Muscle layer of duodenum (tissue), 2 donors: ENCODE measurements around the gene TARS2.

Experiments used
- H3K27ac ChIP-seq: one replicate; pipeline ENCODE4 v1.7.0; 2013; ENCODE audit warnings: mild to moderate bottlenecking, low read length
- H3K27me3 ChIP-seq: one replicate; pipeline ENCODE4 v1.7.0; 2013; ENCODE audit warnings: low read depth, mild to moderate bottlenecking, control low read depth, low read length
- H3K36me3 ChIP-seq, 2 donors: one replicate each; pipeline ENCODE4 v1.7.0; 2013; ENCODE audit warnings: low read length in 2 of 2, control low read depth in 1 of 2, mild to moderate bottlenecking in 1 of 2; ENCODE audit not compliant: insufficient read depth in 2 of 2, control insufficient read depth in 1 of 2
- H3K4me1 ChIP-seq, 2 donors: one replicate each; pipeline ENCODE4 v1.7.0; 2013; ENCODE audit warnings: low read length in 2 of 2, mild to moderate bottlenecking in 2 of 2, control low read depth in 1 of 2, moderate library complexity in 1 of 2; ENCODE audit not compliant: insufficient read depth in 2 of 2, control insufficient read depth in 1 of 2
- H3K4me3 ChIP-seq, 2 donors: one replicate each; pipeline ENCODE4 v1.7.0; 2013; ENCODE audit warnings: low read length in 2 of 2, low read depth in 1 of 2, mild to moderate bottlenecking in 1 of 2
- H3K9me3 ChIP-seq, 2 donors: one replicate each; pipeline ENCODE4 v1.7.0; 2013; ENCODE audit warnings: low read length in 2 of 2, control low read depth in 1 of 2, mild to moderate bottlenecking in 1 of 2; ENCODE audit not compliant: control insufficient read depth in 1 of 2
- donor health status: healthy.

Gene TARS2

DNA sequence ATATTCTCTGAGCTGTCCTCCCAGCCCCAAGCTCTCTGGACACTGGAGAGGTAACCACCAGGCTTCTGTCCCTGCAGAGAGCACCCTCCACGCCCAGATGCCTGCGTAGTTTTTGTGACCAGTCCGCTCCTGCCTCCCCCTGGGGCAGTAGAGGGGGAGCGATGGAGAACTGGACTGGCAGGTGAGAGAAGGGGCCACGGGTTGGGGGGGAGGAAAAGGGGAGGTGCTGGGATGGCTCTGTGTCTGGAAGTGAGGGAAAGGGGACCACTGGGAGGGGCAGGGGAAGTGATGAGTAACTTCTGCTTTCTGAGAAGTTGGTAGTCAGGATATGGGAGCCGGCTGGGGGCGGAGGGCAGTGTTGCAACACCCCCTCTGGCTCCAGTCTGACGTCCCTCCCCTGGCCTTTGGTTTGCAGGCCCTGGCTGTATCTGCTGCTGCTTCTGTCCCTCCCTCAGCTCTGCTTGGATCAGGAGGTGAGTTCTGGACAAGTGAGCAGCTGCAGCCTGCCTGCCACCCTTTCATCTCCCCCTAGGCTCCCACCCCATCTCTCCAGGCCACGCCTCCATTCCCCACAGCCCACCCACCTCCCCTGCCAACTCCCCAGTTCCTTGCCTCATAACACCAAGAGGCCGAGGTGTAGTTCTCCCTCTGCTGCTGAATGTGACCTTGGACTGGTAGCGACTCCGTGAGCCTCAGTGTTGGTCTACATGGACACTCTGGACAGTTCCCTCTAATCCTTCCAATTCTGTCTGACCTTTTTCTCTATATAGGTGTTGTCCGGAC lies 65.1 kb downstream of the TARS2 start:
- Histone ChIP-seq H3K27ac (peak overlapping the region; percentile 81), H3K27me3 (no peaks in the 10 kb centered on the region), H3K4me3 (peak overlapping the region in 1 of 2 donors; percentile 28), H3K4me1 (peaks cover 9 to 24% of the 10 kb centered on the region in 2 donors), H3K9me3 (no peaks in the 10 kb centered on the region), H3K36me3 (peaks cover 0 to 22% of the 10 kb centered on the region in 2 donors)

GRCh38 chr1:150552911-150553289 lies 65.7 kb downstream of the TARS2 start:
- H3K4me3 ChIP-seq = peak overlapping the region in 1 of 2 donors; percentile 28
- peaks cover 9 to 24% of the 10 kb centered on the region in 2 donors for H3K4me1 ChIP-seq
- no peaks in the 10 kb centered on the region for H3K9me3 ChIP-seq
- H3K36me3 ChIP-seq = peaks cover 0 to 26% of the 10 kb centered on the region in 2 donors
- H3K27me3 ChIP-seq = no peaks in the 10 kb centered on the region
- peak overlapping the region; percentile 51 for H3K27ac ChIP-seq

- H3K4me1 ChIP-seq = peaks cover 9 to 26% of the 10 kb centered on the region in 2 donors
Measured at GRCh38 chr1:150553392-150554085, 66.3 kb downstream of the TARS2 start.

GRCh38 chr1:150554086-150554452 lies 66.8 kb downstream of the TARS2 start:
- Histone ChIP-seq H3K9me3 (no peaks in the 10 kb centered on the region), H3K27ac (no peak overlapping the region), H3K27me3 (no peaks in the 10 kb centered on the region), H3K36me3 (peaks cover 0 to 31% of the 10 kb centered on the region in 2 donors), H3K4me3 (no peak overlapping the region), H3K4me1 (peaks cover 9 to 31% of the 10 kb centered on the region in 2 donors)

More at GRCh38 chr1:150553392-150554085, 66.3 kb downstream of the TARS2 start:
- Histone ChIP-seq H3K27ac (peak overlapping the region; percentile 51), H3K27me3 (no peaks in the 10 kb centered on the region), H3K36me3 (peaks cover 0 to 31% of the 10 kb centered on the region in 2 donors), H3K4me3 (no peak overlapping the region), H3K9me3 (no peaks in the 10 kb centered on the region)

DNA sequence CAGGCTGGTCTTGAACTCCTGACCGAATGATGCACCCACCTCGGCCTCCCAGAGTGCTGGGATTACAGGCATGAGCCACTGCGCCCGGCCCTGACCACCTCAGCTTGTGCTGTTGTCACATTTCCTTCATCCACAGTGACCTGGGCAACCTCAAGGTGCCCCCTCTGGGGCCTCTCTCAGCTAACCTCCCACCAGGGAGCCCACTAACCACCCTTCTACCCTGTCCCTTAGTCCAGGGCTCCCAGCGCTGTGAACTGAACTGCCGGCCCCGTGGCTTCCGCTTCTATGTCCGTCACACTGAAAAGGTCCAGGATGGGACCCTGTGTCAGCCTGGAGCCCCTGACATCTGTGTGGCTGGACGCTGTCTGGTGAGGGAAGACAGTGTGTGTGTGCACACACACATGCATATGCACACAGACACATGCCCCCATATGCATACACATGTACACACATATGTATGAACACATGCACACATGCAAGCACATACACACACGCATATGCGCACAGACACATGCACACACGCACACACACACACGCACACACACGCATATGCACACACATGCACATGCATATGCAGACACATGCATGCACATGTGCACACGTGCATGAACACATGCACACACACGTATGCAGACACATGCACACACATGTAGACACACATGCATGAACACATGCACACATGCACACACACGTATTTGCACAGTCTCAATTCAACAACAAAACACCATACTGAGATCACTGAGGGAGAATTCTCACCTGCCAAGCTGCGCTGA lies 68.2 kb downstream of the TARS2 start:
- H3K4me3 ChIP-seq = no peak overlapping the region
- H3K9me3 ChIP-seq = no peaks in the 10 kb centered on the region
- peaks cover 0 to 31% of the 10 kb centered on the region in 2 donors for H3K36me3 ChIP-seq
- H3K27ac ChIP-seq = no peak overlapping the region
- H3K27me3 ChIP-seq = no peaks in the 10 kb centered on the region
- H3K4me1 ChIP-seq = peaks cover 16 to 44% of the 10 kb centered on the region in 2 donors

GRCh38 chr1:150555971-150556865 lies 69.0 kb downstream of the TARS2 start:
- Histone ChIP-seq H3K9me3 (no peaks in the 10 kb centered on the region), H3K4me1 (peaks cover 20 to 50% of the 10 kb centered on the region in 2 donors), H3K4me3 (no peak overlapping the region), H3K27ac (no peak overlapping the region), H3K36me3 (peaks cover 0 to 31% of the 10 kb centered on the region in 2 donors), H3K27me3 (no peaks in the 10 kb centered on the region)

GRCh38 chr1:150557065-150557600 lies 69.9 kb downstream of the TARS2 start:
- Histone ChIP-seq H3K27ac (no peak overlapping the region), H3K4me1 (peaks cover 16 to 47% of the 10 kb centered on the region in 2 donors), H3K4me3 (no peak overlapping the region), H3K9me3 (no peaks in the 10 kb centered on the region), H3K36me3 (peaks cover 0 to 36% of the 10 kb centered on the region in 2 donors), H3K27me3 (no peaks in the 10 kb centered on the region)
